MM.1S (cell line): ENCODE results near the gene DENND1A.

Source experiments
- DNase-seq: peaks from one replicate; pipeline ENCODE4 v3.0.0-alpha.2; 2015
- H2AFZ ChIP-seq: fragments of 300-600 bp; sonication (generic); 2 replicates; pipeline ENCODE4 v1.6.0; 2016; ENCODE audit warnings: antibody characterized with exemption, low read length
- H3F3A ChIP-seq: fragments of 300-600 bp; sonication (generic); 2 replicates; pipeline ENCODE4 v1.6.1; 2016; ENCODE audit warnings: mild to moderate bottlenecking, antibody characterized with exemption, low read length, moderate library complexity, mixed read lengths; ENCODE audit not compliant: insufficient read depth
- H3K27ac ChIP-seq: fragments of 300-600 bp; sonication (generic); 2 replicates; pipeline ENCODE4 v1.5.1; 2016; ENCODE audit warnings: mild to moderate bottlenecking, low read length
- H3K27me3 ChIP-seq: fragments of 300-600 bp; sonication (generic); replicated peaks from 2 replicates; pipeline ENCODE4 v1.6.0; 2016; ENCODE audit warnings: low read length; ENCODE audit not compliant: insufficient read depth
- H3K36me3 ChIP-seq: fragments of 300-600 bp; sonication (generic); replicated peaks from 2 replicates; pipeline ENCODE4 v1.6.1; 2016; ENCODE audit warnings: mild to moderate bottlenecking, low read length, mixed read lengths; ENCODE audit not compliant: insufficient read depth
- H3K4me1 ChIP-seq: fragments of 300-600 bp; sonication (generic); 2 replicates; pipeline ENCODE4 v1.6.1; 2016; ENCODE audit warnings: low read length, mixed read lengths
- H3K4me2 ChIP-seq: fragments of 300-600 bp; sonication (generic); 2 replicates; pipeline ENCODE4 v1.6.0; 2016; ENCODE audit warnings: low read depth, low read length
- H3K4me3 ChIP-seq: fragments of 300-600 bp; sonication (generic); 2 replicates; pipeline ENCODE4 v1.5.1; 2016; ENCODE audit warnings: low read length, mixed read lengths
- H3K79me2 ChIP-seq: fragments of 300-600 bp; sonication (generic); 2 replicates; pipeline ENCODE4 v1.6.1; 2016; ENCODE audit warnings: mixed run types, low read length, mixed read lengths
- H3K9ac ChIP-seq: fragments of 300-600 bp; sonication (generic); 2 replicates; pipeline ENCODE4 v1.6.1; 2016; ENCODE audit warnings: low read length, mixed read lengths
- H3K9me2 ChIP-seq: fragments of 300-600 bp; sonication (generic); replicated peaks from 2 replicates; pipeline ENCODE4 v1.6.1; 2016; ENCODE audit warnings: mild to moderate bottlenecking, low read length, mixed read lengths; ENCODE audit not compliant: insufficient read depth
- H3K9me3 ChIP-seq: fragments of 300-600 bp; sonication (generic); replicated peaks from 2 replicates; pipeline ENCODE4 v1.6.1; 2016; ENCODE audit warnings: mild to moderate bottlenecking, low read length, mixed read lengths; ENCODE audit not compliant: insufficient read depth
- H4K20me1 ChIP-seq: fragments of 300-600 bp; sonication (generic); 2 replicates; pipeline ENCODE4 v1.6.1; 2016; ENCODE audit warnings: mild to moderate bottlenecking, low read length, moderate library complexity, mixed read lengths; ENCODE audit not compliant: insufficient read depth
- EZH2 ChIP-seq: fragments of 300-600 bp; sonication (generic); optimal IDR thresholded peaks from 2 replicates; pipeline ENCODE3; 2017; ENCODE audit warnings: low read depth, mild to moderate bottlenecking, antibody characterized with exemption, low read length, mixed read lengths
- EZH2phosphoT487 ChIP-seq: fragments of 300-600 bp; sonication (generic); IDR thresholded peaks from 2 replicates; pipeline ENCODE4 v1.6.1; 2018; ENCODE audit warnings: antibody characterized with exemption, low read length
- TF ChIP-seq, protein P1 (sequence below): fragments of 300-600 bp; sonication (generic); IDR thresholded peaks from 2 replicates; pipeline ENCODE4 v1.5.1; 2016; ENCODE audit warnings: antibody characterized with exemption, low read length, mixed read lengths

The DENND1A gene

GRCh38 chr9:123480096-123480495, 449.8 kb downstream of the DENND1A start:
- Histone ChIP-seq H3K4me2 (no peak overlapping the region), H3K27me3 (no peaks in the 10 kb centered on the region), H3F3A (no peaks in the 10 kb centered on the region), H3K9ac (no peak overlapping the region), H2AFZ (no peak overlapping the region), H3K9me2 (no peaks in the 10 kb centered on the region), H3K79me2 (no peaks in the 10 kb centered on the region), H3K36me3 (no peaks in the 10 kb centered on the region), H3K27ac (no peak overlapping the region), H4K20me1 (no peaks in the 10 kb centered on the region), H3K4me1 (no peaks in the 10 kb centered on the region), H3K9me3 (no peaks in the 10 kb centered on the region), H3K4me3 (no peak overlapping the region)
- no peak for DNase-seq
- no peak for TF ChIP-seq EZH2phosphoT487
- TF ChIP-seq, protein P1, sequence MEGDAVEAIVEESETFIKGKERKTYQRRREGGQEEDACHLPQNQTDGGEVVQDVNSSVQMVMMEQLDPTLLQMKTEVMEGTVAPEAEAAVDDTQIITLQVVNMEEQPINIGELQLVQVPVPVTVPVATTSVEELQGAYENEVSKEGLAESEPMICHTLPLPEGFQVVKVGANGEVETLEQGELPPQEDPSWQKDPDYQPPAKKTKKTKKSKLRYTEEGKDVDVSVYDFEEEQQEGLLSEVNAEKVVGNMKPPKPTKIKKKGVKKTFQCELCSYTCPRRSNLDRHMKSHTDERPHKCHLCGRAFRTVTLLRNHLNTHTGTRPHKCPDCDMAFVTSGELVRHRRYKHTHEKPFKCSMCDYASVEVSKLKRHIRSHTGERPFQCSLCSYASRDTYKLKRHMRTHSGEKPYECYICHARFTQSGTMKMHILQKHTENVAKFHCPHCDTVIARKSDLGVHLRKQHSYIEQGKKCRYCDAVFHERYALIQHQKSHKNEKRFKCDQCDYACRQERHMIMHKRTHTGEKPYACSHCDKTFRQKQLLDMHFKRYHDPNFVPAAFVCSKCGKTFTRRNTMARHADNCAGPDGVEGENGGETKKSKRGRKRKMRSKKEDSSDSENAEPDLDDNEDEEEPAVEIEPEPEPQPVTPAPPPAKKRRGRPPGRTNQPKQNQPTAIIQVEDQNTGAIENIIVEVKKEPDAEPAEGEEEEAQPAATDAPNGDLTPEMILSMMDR, result no peak
- TF ChIP-seq EZH2, result no peak

GRCh38 chr9:123478967-123479602, 450.8 kb downstream of the DENND1A start:
- no peak overlapping the region for H3K4me3 ChIP-seq
- H3K9me2 ChIP-seq, result no peaks in the 10 kb centered on the region

DNA sequence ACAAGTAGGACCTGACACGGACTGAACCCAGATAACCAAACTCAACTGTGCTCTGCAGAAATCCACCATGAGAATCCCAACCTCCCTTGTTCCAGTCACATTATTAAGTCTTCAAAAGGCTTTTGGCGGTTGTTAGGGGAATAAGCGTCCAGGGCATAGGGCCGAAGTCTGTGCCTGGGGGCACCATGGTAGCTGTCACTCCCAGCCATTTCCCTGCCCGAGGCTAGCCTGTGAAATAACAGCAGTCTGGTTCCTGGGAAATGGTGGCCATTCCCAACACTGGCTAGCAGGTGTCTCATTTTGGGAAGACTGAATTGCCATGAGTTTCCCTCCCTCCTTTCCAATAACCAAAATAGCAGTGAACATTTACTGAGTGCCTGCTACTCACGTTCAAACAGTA, 451.8 kb downstream of the DENND1A start:
- Histone ChIP-seq H4K20me1 (no peaks in the 10 kb centered on the region), H3K27me3 (no peaks in the 10 kb centered on the region), H3K4me3 (no peak overlapping the region), H3K4me1 (no peaks in the 10 kb centered on the region), H3K27ac (no peak overlapping the region), H2AFZ (no peak overlapping the region), H3K9me2 (no peaks in the 10 kb centered on the region), H3K79me2 (no peaks in the 10 kb centered on the region), H3K36me3 (no peaks in the 10 kb centered on the region), H3K4me2 (no peak overlapping the region), H3K9me3 (no peaks in the 10 kb centered on the region), H3K9ac (no peak overlapping the region), H3F3A (no peaks in the 10 kb centered on the region)
- TF ChIP-seq, protein P1, result no peak
- TF ChIP-seq EZH2 (no peak), EZH2phosphoT487 (no peak)
- DNase-seq, result no peak

More at GRCh38 chr9:123478967-123479602, 450.8 kb downstream of the DENND1A start:
- Histone ChIP-seq H3K36me3 (no peaks in the 10 kb centered on the region), H3K9me3 (no peaks in the 10 kb centered on the region), H3K79me2 (no peaks in the 10 kb centered on the region), H3F3A (no peaks in the 10 kb centered on the region), H3K27me3 (no peaks in the 10 kb centered on the region), H3K9ac (no peak overlapping the region), H2AFZ (no peak overlapping the region), H3K27ac (no peak overlapping the region), H3K4me1 (no peaks in the 10 kb centered on the region), H4K20me1 (no peaks in the 10 kb centered on the region), H3K4me2 (no peak overlapping the region)
- no peak for TF ChIP-seq EZH2
- TF ChIP-seq EZH2phosphoT487, result no peak
- TF ChIP-seq, protein P1, result no peak
- DNase-seq, result no peak
